WTC11 (cell line): ENCODE data around the gene APOL1. TPM values are rescaled to one million over a fixed set of nuclear protein-coding genes. Genes with fewer than 3 reads are reported as not detected.
"Not testable (repeated sequence)": the region's sequence is repeated elsewhere in the genome, so short reads cannot be mapped to it uniquely, and the experiment has no call there.

Source experiments
- ATAC-seq: fragments of 200-7000 bp; cut with Tn5 transposase; 2 replicates; pipeline ENCODE4 v1.10.0; 2021; ENCODE audit warnings: mild to moderate bottlenecking, moderate library complexity
- CTCF ChIA-PET: fragments of 300-600 bp; sonication (Branson Sonifier 250); formaldehyde crosslinking; loops from one replicate; lab custom pipeline; 2021; ENCODE audit warnings: antibody characterized with exemption; lab: Charles Lee
- POLR2A ChIA-PET: fragments of 350-600 bp; sonication (Branson Sonifier 250); formaldehyde crosslinking; loops from one replicate; lab custom pipeline; 2021; ENCODE audit warnings: antibody characterized with exemption; lab: Charles Lee
- DNase-seq: peaks from one replicate; pipeline ENCODE4 v3.0.0; 2021; ENCODE audit warnings: low spot score
- H3K27ac Mint-ChIP-seq: 2 replicates; pipeline ENCODE4 v1.8.0; 2021; ENCODE audit warnings: mixed read lengths
- H3K27me3 Mint-ChIP-seq: 2 replicates; pipeline ENCODE4 v1.8.0; 2021; ENCODE audit warnings: low read depth, mild to moderate bottlenecking, moderate library complexity, mixed read lengths
- H3K36me3 Mint-ChIP-seq: 2 replicates; pipeline ENCODE4 v1.8.0; 2021; ENCODE audit warnings: mixed read lengths
- H3K4me1 Mint-ChIP-seq: 2 replicates; pipeline ENCODE4 v1.8.0; 2022; ENCODE audit warnings: mixed read lengths
- H3K4me3 Mint-ChIP-seq: 2 replicates; pipeline ENCODE4 v1.8.0; 2021; ENCODE audit warnings: mild to moderate bottlenecking, moderate library complexity, mixed read lengths
- H3K9me3 Mint-ChIP-seq: 2 replicates; pipeline ENCODE4 v1.8.0; 2021; ENCODE audit warnings: mixed read lengths
- AFF4 ChIP-seq: sonication (generic); formaldehyde crosslinking; IDR thresholded peaks from 2 replicates; pipeline ENCODE4 v1.8.1; 2023; ENCODE audit warnings: mild to moderate bottlenecking, missing genetic modification reagents, borderline replicate concordance
- AR ChIP-seq: fragments of 250-450 bp; sonication (Bioruptor Pico); IDR thresholded peaks from 2 replicates; pipeline ENCODE4 v1.9.0; 2021; ENCODE audit warnings: mild to moderate bottlenecking
- ATF1 ChIP-seq: sonication (generic); formaldehyde crosslinking; IDR thresholded peaks from 2 replicates; pipeline ENCODE4 v1.8.1; 2023; ENCODE audit warnings: mild to moderate bottlenecking, moderate library complexity, missing genetic modification reagents
- CREB1 ChIP-seq: sonication (generic); formaldehyde crosslinking; IDR thresholded peaks from 2 replicates; pipeline ENCODE4 v1.8.0; 2023; ENCODE audit warnings: mild to moderate bottlenecking, missing genetic modification reagents
- CREM ChIP-seq: sonication (generic); formaldehyde crosslinking; IDR thresholded peaks from 2 replicates; pipeline ENCODE4 v1.8.1; 2022; ENCODE audit warnings: mild to moderate bottlenecking, missing genetic modification reagents, moderate library complexity
- E2F4 ChIP-seq: sonication (generic); formaldehyde crosslinking; IDR thresholded peaks from 2 replicates; pipeline ENCODE4 v1.8.1; 2022; ENCODE audit warnings: low read depth, mild to moderate bottlenecking, moderate library complexity, missing genetic modification reagents, borderline replicate concordance
- FOXP1 ChIP-seq: sonication (generic); formaldehyde crosslinking; IDR thresholded peaks from 2 replicates; pipeline ENCODE4 v1.8.0; 2022; ENCODE audit warnings: missing genetic modification reagents, mild to moderate bottlenecking, moderate library complexity, borderline replicate concordance
- GABPB1 ChIP-seq: sonication (generic); formaldehyde crosslinking; IDR thresholded peaks from 2 replicates; pipeline ENCODE4 v1.8.1; 2023; ENCODE audit warnings: mild to moderate bottlenecking, missing genetic modification reagents
- HMGA2 ChIP-seq: fragments of 250-450 bp; sonication (Bioruptor Pico); IDR thresholded peaks from 2 replicates; pipeline ENCODE4 v1.4.0; 2021; ENCODE audit warnings: mild to moderate bottlenecking, moderate library complexity
- KAT7 ChIP-seq: sonication (generic); formaldehyde crosslinking; IDR thresholded peaks from 2 replicates; pipeline ENCODE4 v1.8.1; 2023; ENCODE audit warnings: missing genetic modification reagents, mild to moderate bottlenecking, borderline replicate concordance
- MLX ChIP-seq: sonication (generic); formaldehyde crosslinking; IDR thresholded peaks from 2 replicates; pipeline ENCODE4 v1.8.1; 2023; ENCODE audit warnings: mild to moderate bottlenecking, missing genetic modification reagents, moderate library complexity
- NFE2L1 ChIP-seq: sonication (generic); formaldehyde crosslinking; IDR thresholded peaks from 2 replicates; pipeline ENCODE4 v1.8.1; 2023; ENCODE audit warnings: missing genetic modification reagents
- NR2C2 ChIP-seq: sonication (generic); formaldehyde crosslinking; IDR thresholded peaks from 2 replicates; pipeline ENCODE4 v1.8.0; 2022; ENCODE audit warnings: mild to moderate bottlenecking, missing genetic modification reagents
- PRRX2 ChIP-seq: fragments of 250-450 bp; sonication (Bioruptor Pico); IDR thresholded peaks from 2 replicates; pipeline ENCODE4 v1.8.0; 2021; ENCODE audit warnings: mild to moderate bottlenecking
- RORB ChIP-seq: fragments of 250-450 bp; sonication (Bioruptor Pico); IDR thresholded peaks from 2 replicates; pipeline ENCODE4 v1.9.0; 2021; ENCODE audit warnings: mild to moderate bottlenecking
- TP53 ChIP-seq: sonication (generic); formaldehyde crosslinking; IDR thresholded peaks from 2 replicates; pipeline ENCODE4 v1.8.1; 2023; ENCODE audit warnings: mild to moderate bottlenecking, missing genetic modification reagents
- USF1 ChIP-seq: sonication (generic); formaldehyde crosslinking; IDR thresholded peaks from 2 replicates; pipeline ENCODE4 v1.8.0; 2022; ENCODE audit warnings: mild to moderate bottlenecking, missing genetic modification reagents
- ZNF281 ChIP-seq: sonication (generic); formaldehyde crosslinking; IDR thresholded peaks from 2 replicates; pipeline ENCODE4 v1.8.0; 2023; ENCODE audit warnings: mild to moderate bottlenecking, missing genetic modification reagents
- ZNF423 ChIP-seq: fragments of 250-450 bp; sonication (Bioruptor Pico); IDR thresholded peaks from 2 replicates; pipeline ENCODE4 v2.1.2; 2022; ENCODE audit warnings: mild to moderate bottlenecking, moderate library complexity
- ZNF671 ChIP-seq: fragments of 250-450 bp; sonication (Bioruptor Pico); IDR thresholded peaks from 2 replicates; pipeline ENCODE4 v1.8.0; 2021; ENCODE audit warnings: mild to moderate bottlenecking
- total RNA-seq: library from RNA; stranded (reverse); gene quantifications from 3 replicates; pipeline ENCODE4 v1.2.3, GENCODE V29; 2021

APOL1 gene
- total RNA-seq, 1 experiment from 2014 or later = 0.35 TPM

GRCh38 chr22:36208914-36209313, 44.0 kb upstream of the APOL1 start:
- H3K4me3 Mint-ChIP-seq = no peak overlapping the region
- ChIA-PET CTCF (interaction anchor here (2.6 kb wide), 1 partner anchor 69 kb away, joined by 7 read pairs; no protein-coding TSS in a partner anchor), POLR2A (no interaction called here)
- peaks cover 19% of the 10 kb centered on the region for H3K36me3 Mint-ChIP-seq
- TF ChIP-seq MLX (CRISPR knock-in tag) (no peak), KAT7 (CRISPR knock-in tag) (no peak), CREB1 (CRISPR knock-in tag) (no peak), E2F4 (no peak), RORB (CRISPR knock-in tag) (no peak), NR2C2 (CRISPR knock-in tag) (no peak), GABPB1 (CRISPR knock-in tag) (no peak), TP53 (CRISPR knock-in tag) (no peak), ZNF281 (no peak), AR (no peak), CREM (no peak), AFF4 (CRISPR knock-in tag) (no peak), ZNF671 (CRISPR knock-in tag) (no peak), FOXP1 (CRISPR knock-in tag) (no peak), PRRX2 (CRISPR knock-in tag) (no peak), NFE2L1 (CRISPR knock-in tag) (no peak), ATF1 (CRISPR knock-in tag) (no peak), HMGA2 (CRISPR knock-in tag) (no peak), USF1 (no peak), ZNF423 (CRISPR knock-in tag) (no peak)
- peaks cover 18% of the 10 kb centered on the region for H3K27me3 Mint-ChIP-seq
- no peak overlapping the region for H3K27ac Mint-ChIP-seq
- peaks cover 39% of the 10 kb centered on the region for H3K9me3 Mint-ChIP-seq
- peaks cover 11% of the 10 kb centered on the region for H3K4me1 Mint-ChIP-seq
- ATAC-seq (no peak), DNase-seq (no peak)

- H3K4me1 Mint-ChIP-seq, H3K27ac Mint-ChIP-seq, H3K4me3 Mint-ChIP-seq, DNase-seq, ATAC-seq, POLR2A ChIA-PET, CTCF ChIA-PET: not testable (repeated sequence)
- H3K36me3 Mint-ChIP-seq = peaks cover 19% of the 10 kb centered on the region
- H3K27me3 Mint-ChIP-seq = peaks cover 18% of the 10 kb centered on the region
- H3K9me3 Mint-ChIP-seq = peaks cover 39% of the 10 kb centered on the region
Observed at GRCh38 chr22:36209488-36209908, 43.4 kb upstream of the APOL1 start.
